WTC11 (cell line): ENCODE data around the gene FAM53B. TPM values are rescaled to one million over a fixed set of nuclear protein-coding genes. Genes with fewer than 3 reads are reported as not detected.

Experiments
- ATAC-seq: fragments of 200-7000 bp; cut with Tn5 transposase; 2 replicates; pipeline ENCODE4 v1.10.0; 2021; ENCODE audit warnings: mild to moderate bottlenecking, moderate library complexity
- CTCF ChIA-PET: fragments of 300-600 bp; sonication (Branson Sonifier 250); formaldehyde crosslinking; loops from one replicate; lab custom pipeline; 2021; ENCODE audit warnings: antibody characterized with exemption; lab: Charles Lee
- POLR2A ChIA-PET: fragments of 350-600 bp; sonication (Branson Sonifier 250); formaldehyde crosslinking; loops from one replicate; lab custom pipeline; 2021; ENCODE audit warnings: antibody characterized with exemption; lab: Charles Lee
- DNase-seq: peaks from one replicate; pipeline ENCODE4 v3.0.0; 2021; ENCODE audit warnings: low spot score
- H3K27ac Mint-ChIP-seq: 2 replicates; pipeline ENCODE4 v1.8.0; 2021; ENCODE audit warnings: mixed read lengths
- H3K27me3 Mint-ChIP-seq: 2 replicates; pipeline ENCODE4 v1.8.0; 2021; ENCODE audit warnings: low read depth, mild to moderate bottlenecking, moderate library complexity, mixed read lengths
- H3K36me3 Mint-ChIP-seq: 2 replicates; pipeline ENCODE4 v1.8.0; 2021; ENCODE audit warnings: mixed read lengths
- H3K4me1 Mint-ChIP-seq: 2 replicates; pipeline ENCODE4 v1.8.0; 2022; ENCODE audit warnings: mixed read lengths
- H3K4me3 Mint-ChIP-seq: 2 replicates; pipeline ENCODE4 v1.8.0; 2021; ENCODE audit warnings: mild to moderate bottlenecking, moderate library complexity, mixed read lengths
- H3K9me3 Mint-ChIP-seq: 2 replicates; pipeline ENCODE4 v1.8.0; 2021; ENCODE audit warnings: mixed read lengths
- CBFB ChIP-seq: sonication (generic); formaldehyde crosslinking; IDR thresholded peaks from 2 replicates; pipeline ENCODE4 v1.8.1; 2022; ENCODE audit warnings: mild to moderate bottlenecking, low read depth, missing genetic modification reagents
- EMX1 ChIP-seq: fragments of 250-450 bp; sonication (Bioruptor Pico); IDR thresholded peaks from 2 replicates; pipeline ENCODE4 v1.8.0; 2021; ENCODE audit warnings: mild to moderate bottlenecking
- FOXJ3 ChIP-seq: sonication (generic); formaldehyde crosslinking; IDR thresholded peaks from 2 replicates; pipeline ENCODE4 v1.9.0; 2021; ENCODE audit warnings: missing genetic modification reagents, mild to moderate bottlenecking, borderline replicate concordance
- FOXP4 ChIP-seq: sonication (generic); formaldehyde crosslinking; IDR thresholded peaks from 2 replicates; pipeline ENCODE4 v1.8.0; 2022; ENCODE audit warnings: mild to moderate bottlenecking, missing genetic modification reagents
- IRF2 ChIP-seq: sonication (generic); formaldehyde crosslinking; IDR thresholded peaks from 2 replicates; pipeline ENCODE4 v1.8.0; 2022; ENCODE audit warnings: low read depth, missing genetic modification reagents, borderline replicate concordance
- JUN ChIP-seq: sonication (generic); formaldehyde crosslinking; IDR thresholded peaks from 2 replicates; pipeline ENCODE4 v1.8.0; 2023; ENCODE audit warnings: mild to moderate bottlenecking, missing genetic modification reagents
- NR1H2 ChIP-seq: sonication (generic); formaldehyde crosslinking; IDR thresholded peaks from 2 replicates; pipeline ENCODE4 v1.9.0; 2021; ENCODE audit warnings: mild to moderate bottlenecking, moderate library complexity, missing genetic modification reagents
- NR2C2 ChIP-seq: sonication (generic); formaldehyde crosslinking; IDR thresholded peaks from 2 replicates; pipeline ENCODE4 v1.8.0; 2022; ENCODE audit warnings: mild to moderate bottlenecking, missing genetic modification reagents
- SMAD3 ChIP-seq: sonication (generic); formaldehyde crosslinking; IDR thresholded peaks from 2 replicates; pipeline ENCODE4 v1.8.0; 2022; ENCODE audit warnings: missing genetic modification reagents, mild to moderate bottlenecking, borderline replicate concordance
- TCF7 ChIP-seq: sonication (generic); formaldehyde crosslinking; IDR thresholded peaks from 2 replicates; pipeline ENCODE4 v1.8.0; 2022; ENCODE audit warnings: mild to moderate bottlenecking, low read depth, missing genetic modification reagents, moderate library complexity
- ZNF416 ChIP-seq: fragments of 250-450 bp; sonication (Bioruptor Pico); IDR thresholded peaks from 2 replicates; pipeline ENCODE4 v1.9.0; 2021; ENCODE audit warnings: mild to moderate bottlenecking, inconsistent platforms
- ZNF425 ChIP-seq: fragments of 250-450 bp; sonication (Bioruptor Pico); conservative IDR thresholded peaks from 2 replicates; pipeline ENCODE4 v1.9.0; 2021; ENCODE audit warnings: mild to moderate bottlenecking
- ZNF671 ChIP-seq: fragments of 250-450 bp; sonication (Bioruptor Pico); IDR thresholded peaks from 2 replicates; pipeline ENCODE4 v1.8.0; 2021; ENCODE audit warnings: mild to moderate bottlenecking
- total RNA-seq: library from RNA; stranded (reverse); gene quantifications from 3 replicates; pipeline ENCODE4 v1.2.3, GENCODE V29; 2021
- TF ChIP-seq, protein P1 (sequence below): fragments of 250-450 bp; sonication (Bioruptor Pico); IDR thresholded peaks from 2 replicates; pipeline ENCODE4 v1.9.0; 2021; ENCODE audit warnings: moderate library complexity, mild to moderate bottlenecking, inconsistent platforms, borderline replicate concordance
- TF ChIP-seq, protein P2 (sequence below): sonication (generic); formaldehyde crosslinking; IDR thresholded peaks from 2 replicates; pipeline ENCODE4 v1.8.1; 2023; ENCODE audit warnings: mild to moderate bottlenecking, missing genetic modification reagents
- TF ChIP-seq, protein P3 (sequence below): fragments of 250-450 bp; sonication (Bioruptor Pico); IDR thresholded peaks from 2 replicates; pipeline ENCODE4 v1.8.0; 2021; ENCODE audit warnings: mild to moderate bottlenecking

Gene FAM53B
- total RNA-seq, 1 experiment from 2014 or later, result 21.3 TPM

DNA sequence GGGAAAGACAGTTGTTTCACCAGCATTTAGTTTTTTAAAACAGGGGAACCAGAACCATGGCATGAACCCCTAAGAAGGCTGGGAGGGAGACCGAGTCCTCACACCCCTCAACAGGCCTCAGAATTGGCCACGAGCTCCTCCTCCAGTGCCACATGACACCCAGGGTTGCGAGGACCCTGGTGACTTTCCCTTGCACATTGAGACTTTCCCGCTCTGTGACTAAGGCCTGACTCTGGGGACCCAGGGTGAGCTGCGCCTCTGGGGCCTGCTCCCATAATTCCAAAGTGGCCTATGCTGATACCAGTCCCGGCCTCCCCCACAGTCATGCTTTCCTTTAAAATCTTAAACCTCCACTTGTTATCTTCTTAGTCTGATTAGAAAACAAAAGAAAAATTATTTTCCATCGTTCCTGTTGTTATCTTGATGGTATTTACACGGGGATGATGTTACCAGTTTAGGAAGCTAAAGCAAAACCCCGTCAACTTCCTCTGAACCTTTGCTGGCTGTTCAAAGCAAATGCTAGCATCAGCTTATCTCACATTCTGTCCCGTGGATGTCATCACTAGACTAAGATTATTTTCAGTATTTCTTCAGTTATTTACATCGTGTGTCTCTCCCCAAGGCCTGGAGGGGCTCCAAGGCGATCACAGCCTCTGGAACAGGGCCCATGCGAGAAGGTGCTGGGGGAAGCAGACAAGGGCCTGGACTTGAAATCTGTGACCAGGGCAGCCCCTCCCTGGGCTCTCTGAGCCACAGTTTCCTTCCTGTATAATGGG is 42.1 kb downstream of the FAM53B start (continued):
- TF ChIP-seq, protein P1, sequence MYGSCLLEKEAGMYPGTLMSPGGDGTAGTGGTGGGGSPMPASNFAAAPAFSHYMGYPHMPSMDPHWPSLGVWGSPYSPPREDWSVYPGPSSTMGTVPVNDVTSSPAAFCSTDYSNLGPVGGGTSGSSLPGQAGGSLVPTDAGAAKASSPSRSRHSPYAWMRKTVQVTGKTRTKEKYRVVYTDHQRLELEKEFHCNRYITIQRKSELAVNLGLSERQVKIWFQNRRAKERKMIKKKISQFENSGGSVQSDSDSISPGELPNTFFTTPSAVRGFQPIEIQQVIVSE (CRISPR knock-in tag), result no peak
- TF ChIP-seq ZNF425 (CRISPR knock-in tag), result no peak
- no peak for TF ChIP-seq ZNF416 (CRISPR knock-in tag)
- TF ChIP-seq NR2C2 (CRISPR knock-in tag), result no peak
- no peak for TF ChIP-seq NR1H2 (CRISPR knock-in tag)
- TF ChIP-seq, all 79 proteins: peak for 0

GRCh38 chr10:124701435-124701834 is 42.7 kb downstream of the FAM53B start:
- Mint-ChIP-seq H3K27me3 (no peaks in the 10 kb centered on the region), H3K27ac (peak overlapping the region; percentile 14; the same call in 1 of the 2 replicates), H3K36me3 (peaks cover 4% of the 10 kb centered on the region; the same call in 1 of the 2 replicates), H3K4me3 (no peak overlapping the region), H3K9me3 (no peaks in the 10 kb centered on the region), H3K4me1 (peaks cover 32% of the 10 kb centered on the region)
- POLR2A ChIA-PET, result no interaction called here
- CTCF ChIA-PET, result interaction anchor here (1.3 kb wide), 1 partner anchor 40 kb away, joined by 4 read pairs; no protein-coding TSS in a partner anchor
- DNase-seq, result no peak
- no peak for TF ChIP-seq TCF7 (CRISPR knock-in tag)
- TF ChIP-seq EMX1 (CRISPR knock-in tag), result no peak
- no peak for TF ChIP-seq FOXP4 (CRISPR knock-in tag)
- no peak for TF ChIP-seq JUN
- TF ChIP-seq ZNF671 (CRISPR knock-in tag), result no peak
- ATAC-seq, result no peak

- H3K4me3 Mint-ChIP-seq, result no peak overlapping the region
- H3K36me3 Mint-ChIP-seq, result peaks cover 1% of the 10 kb centered on the region; the same call in 1 of the 2 replicates
- ChIA-PET POLR2A (no interaction called here), CTCF (interaction anchor here (1.3 kb wide), 1 partner anchor 41 kb away, joined by 4 read pairs; no protein-coding TSS in a partner anchor)
- H3K27ac Mint-ChIP-seq, result peak overlapping the region; percentile 14; the same call in 1 of the 2 replicates
- DNase-seq, result no peak
- no peaks in the 10 kb centered on the region for H3K27me3 Mint-ChIP-seq
- TF ChIP-seq CBFB (no peak), ZNF671 (CRISPR knock-in tag) (no peak), IRF2 (CRISPR knock-in tag) (no peak), SMAD3 (CRISPR knock-in tag) (no peak), ZNF425 (CRISPR knock-in tag) (no peak), FOXJ3 (CRISPR knock-in tag) (no peak), EMX1 (CRISPR knock-in tag) (no peak)
- TF ChIP-seq, protein P2, sequence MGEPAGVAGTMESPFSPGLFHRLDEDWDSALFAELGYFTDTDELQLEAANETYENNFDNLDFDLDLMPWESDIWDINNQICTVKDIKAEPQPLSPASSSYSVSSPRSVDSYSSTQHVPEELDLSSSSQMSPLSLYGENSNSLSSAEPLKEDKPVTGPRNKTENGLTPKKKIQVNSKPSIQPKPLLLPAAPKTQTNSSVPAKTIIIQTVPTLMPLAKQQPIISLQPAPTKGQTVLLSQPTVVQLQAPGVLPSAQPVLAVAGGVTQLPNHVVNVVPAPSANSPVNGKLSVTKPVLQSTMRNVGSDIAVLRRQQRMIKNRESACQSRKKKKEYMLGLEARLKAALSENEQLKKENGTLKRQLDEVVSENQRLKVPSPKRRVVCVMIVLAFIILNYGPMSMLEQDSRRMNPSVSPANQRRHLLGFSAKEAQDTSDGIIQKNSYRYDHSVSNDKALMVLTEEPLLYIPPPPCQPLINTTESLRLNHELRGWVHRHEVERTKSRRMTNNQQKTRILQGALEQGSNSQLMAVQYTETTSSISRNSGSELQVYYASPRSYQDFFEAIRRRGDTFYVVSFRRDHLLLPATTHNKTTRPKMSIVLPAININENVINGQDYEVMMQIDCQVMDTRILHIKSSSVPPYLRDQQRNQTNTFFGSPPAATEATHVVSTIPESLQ, result no peak
- TF ChIP-seq, protein P3, sequence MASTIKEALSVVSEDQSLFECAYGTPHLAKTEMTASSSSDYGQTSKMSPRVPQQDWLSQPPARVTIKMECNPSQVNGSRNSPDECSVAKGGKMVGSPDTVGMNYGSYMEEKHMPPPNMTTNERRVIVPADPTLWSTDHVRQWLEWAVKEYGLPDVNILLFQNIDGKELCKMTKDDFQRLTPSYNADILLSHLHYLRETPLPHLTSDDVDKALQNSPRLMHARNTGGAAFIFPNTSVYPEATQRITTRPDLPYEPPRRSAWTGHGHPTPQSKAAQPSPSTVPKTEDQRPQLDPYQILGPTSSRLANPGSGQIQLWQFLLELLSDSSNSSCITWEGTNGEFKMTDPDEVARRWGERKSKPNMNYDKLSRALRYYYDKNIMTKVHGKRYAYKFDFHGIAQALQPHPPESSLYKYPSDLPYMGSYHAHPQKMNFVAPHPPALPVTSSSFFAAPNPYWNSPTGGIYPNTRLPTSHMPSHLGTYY (CRISPR knock-in tag), result no peak
- no peaks in the 10 kb centered on the region for H3K9me3 Mint-ChIP-seq
- ATAC-seq, result no peak
- peaks cover 27% of the 10 kb centered on the region for H3K4me1 Mint-ChIP-seq
Observed at GRCh38 chr10:124701038-124701365, 43.2 kb downstream of the FAM53B start.
